Measurements from ENCODE around the gene TAF1B. TPM values are rescaled to one million over a fixed set of nuclear protein-coding genes. Genes with fewer than 3 reads are reported as not detected.
A peak's percentile ranks its signal among the peaks of the same experiment; 100 is the strongest.

Gene TAF1B
- total RNA-seq, 2 experiments from 2014 or later = 23.0 to 25.3 TPM

GRCh38 chr2:9879455-9880194 lies 36.4 kb downstream of the TAF1B start:
- Mint-ChIP-seq H3K4me1 (no peaks in the 10 kb centered on the region), H3K9me3 (no peaks in the 10 kb centered on the region), H3K36me3 (peaks cover 37% of the 10 kb centered on the region), H3K27ac (no peak overlapping the region), H3K4me3 (no peak overlapping the region), H3K27me3 (no peaks in the 10 kb centered on the region)
- no peak for DNase-seq

GRCh38 chr2:9883897-9884296 lies 40.6 kb downstream of the TAF1B start:
- Mint-ChIP-seq H3K4me1 (peaks cover 2% of the 10 kb centered on the region), H3K4me3 (no peak overlapping the region), H3K27ac (no peak overlapping the region), H3K27me3 (no peaks in the 10 kb centered on the region), H3K9me3 (peaks cover 14% of the 10 kb centered on the region), H3K36me3 (peaks cover 62% of the 10 kb centered on the region)
- DNase-seq = no peak

- Mint-ChIP-seq H3K4me3 (no peak overlapping the region), H3K27ac (no peak overlapping the region), H3K4me1 (peaks cover 3% of the 10 kb centered on the region), H3K36me3 (peaks cover 64% of the 10 kb centered on the region), H3K27me3 (no peaks in the 10 kb centered on the region), H3K9me3 (peaks cover 14% of the 10 kb centered on the region)
- no peak for DNase-seq
These were observed 41.2 kb downstream of the TAF1B start for GRCh38 chr2:9884436-9884835.

- H3K27me3 Mint-ChIP-seq = no peaks in the 10 kb centered on the region
- H3K36me3 Mint-ChIP-seq = peaks cover 65% of the 10 kb centered on the region
- H3K9me3 Mint-ChIP-seq = peaks cover 14% of the 10 kb centered on the region
- H3K27ac Mint-ChIP-seq = no peak overlapping the region
- peaks cover 3% of the 10 kb centered on the region for H3K4me1 Mint-ChIP-seq
- H3K4me3 Mint-ChIP-seq = no peak overlapping the region
- no peak for DNase-seq
These were observed 41.9 kb downstream of the TAF1B start for GRCh38 chr2:9885036-9885684.

GRCh38 chr2:9887513-9887912 lies 44.2 kb downstream of the TAF1B start:
- Mint-ChIP-seq H3K27ac (no peak overlapping the region), H3K36me3 (peaks cover 63% of the 10 kb centered on the region), H3K9me3 (peaks cover 14% of the 10 kb centered on the region), H3K27me3 (no peaks in the 10 kb centered on the region), H3K4me1 (peaks cover 3% of the 10 kb centered on the region), H3K4me3 (no peak overlapping the region)
- DNase-seq = no peak

GRCh38 chr2:9889812-9890261 lies 46.6 kb downstream of the TAF1B start:
- peaks cover 48% of the 10 kb centered on the region for H3K36me3 Mint-ChIP-seq
- peaks cover 14% of the 10 kb centered on the region for H3K9me3 Mint-ChIP-seq
- H3K27me3 Mint-ChIP-seq = no peaks in the 10 kb centered on the region
- no peak overlapping the region for H3K4me3 Mint-ChIP-seq
- H3K4me1 Mint-ChIP-seq = peaks cover 3% of the 10 kb centered on the region
- H3K27ac Mint-ChIP-seq = no peak overlapping the region
- no peak for DNase-seq

- Mint-ChIP-seq H3K27me3 (no peaks in the 10 kb centered on the region), H3K4me1 (peaks cover 13% of the 10 kb centered on the region), H3K27ac (no peak overlapping the region), H3K9me3 (peaks cover 12% of the 10 kb centered on the region), H3K36me3 (peaks cover 24% of the 10 kb centered on the region), H3K4me3 (no peak overlapping the region)
- DNase-seq = no peak
These were observed 49.0 kb downstream of the TAF1B start for GRCh38 chr2:9892236-9892635.

- no peak for DNase-seq
- Mint-ChIP-seq H3K4me1 (peaks cover 20% of the 10 kb centered on the region), H3K27ac (no peak overlapping the region), H3K36me3 (no peaks in the 10 kb centered on the region), H3K9me3 (no peaks in the 10 kb centered on the region), H3K27me3 (no peaks in the 10 kb centered on the region), H3K4me3 (no peak overlapping the region)
These were observed 52.7 kb downstream of the TAF1B start for GRCh38 chr2:9895669-9896590.

- Mint-ChIP-seq H3K9me3 (no peaks in the 10 kb centered on the region), H3K4me1 (peaks cover 20% of the 10 kb centered on the region), H3K4me3 (no peak overlapping the region), H3K27ac (no peak overlapping the region), H3K27me3 (no peaks in the 10 kb centered on the region), H3K36me3 (no peaks in the 10 kb centered on the region)
- DNase-seq = peak; percentile 59
These were observed 54.1 kb downstream of the TAF1B start for GRCh38 chr2:9897331-9897737.

GRCh38 chr2:9897846-9898245 lies 54.6 kb downstream of the TAF1B start:
- no peaks in the 10 kb centered on the region for H3K27me3 Mint-ChIP-seq
- peaks cover 20% of the 10 kb centered on the region for H3K4me1 Mint-ChIP-seq
- H3K9me3 Mint-ChIP-seq = no peaks in the 10 kb centered on the region
- no peak overlapping the region for H3K4me3 Mint-ChIP-seq
- H3K27ac Mint-ChIP-seq = no peak overlapping the region
- H3K36me3 Mint-ChIP-seq = no peaks in the 10 kb centered on the region
- no peak for DNase-seq

- no peaks in the 10 kb centered on the region for H3K9me3 Mint-ChIP-seq
- H3K27ac Mint-ChIP-seq = no peak overlapping the region
- H3K4me1 Mint-ChIP-seq = no peaks in the 10 kb centered on the region
- DNase-seq = no peak
- peaks cover 4% of the 10 kb centered on the region for H3K36me3 Mint-ChIP-seq
- no peaks in the 10 kb centered on the region for H3K27me3 Mint-ChIP-seq
- H3K4me3 Mint-ChIP-seq = no peak overlapping the region
These were observed 62.1 kb downstream of the TAF1B start for GRCh38 chr2:9905413-9905812.

GRCh38 chr2:9907402-9907801 lies 64.1 kb downstream of the TAF1B start:
- Mint-ChIP-seq H3K36me3 (peaks cover 4% of the 10 kb centered on the region), H3K4me3 (no peak overlapping the region), H3K4me1 (no peaks in the 10 kb centered on the region)

GRCh38 chr2:9908639-9909038 lies 65.4 kb downstream of the TAF1B start:
- H3K4me3 Mint-ChIP-seq = no peak overlapping the region
- DNase-seq = no peak
- H3K27me3 Mint-ChIP-seq = no peaks in the 10 kb centered on the region
- H3K9me3 Mint-ChIP-seq = no peaks in the 10 kb centered on the region
- H3K4me1 Mint-ChIP-seq = no peaks in the 10 kb centered on the region
- H3K27ac Mint-ChIP-seq = no peak overlapping the region
- H3K36me3 Mint-ChIP-seq = peaks cover 8% of the 10 kb centered on the region

More at GRCh38 chr2:9907402-9907801, 64.1 kb downstream of the TAF1B start:
- no peak overlapping the region for H3K27ac Mint-ChIP-seq
- no peak for DNase-seq
- no peaks in the 10 kb centered on the region for H3K27me3 Mint-ChIP-seq
- no peaks in the 10 kb centered on the region for H3K9me3 Mint-ChIP-seq

GRCh38 chr2:9909106-9909505 lies 65.8 kb downstream of the TAF1B start:
- no peaks in the 10 kb centered on the region for H3K9me3 Mint-ChIP-seq
- H3K36me3 Mint-ChIP-seq = peaks cover 8% of the 10 kb centered on the region
- H3K4me1 Mint-ChIP-seq = peaks cover under 1% of the 10 kb centered on the region
- DNase-seq = no peak
- H3K27me3 Mint-ChIP-seq = no peaks in the 10 kb centered on the region
- no peak overlapping the region for H3K4me3 Mint-ChIP-seq
- no peak overlapping the region for H3K27ac Mint-ChIP-seq

GRCh38 chr2:9910699-9911098 lies 67.4 kb downstream of the TAF1B start:
- Mint-ChIP-seq H3K9me3 (no peaks in the 10 kb centered on the region), H3K4me3 (no peak overlapping the region), H3K27ac (no peak overlapping the region), H3K27me3 (no peaks in the 10 kb centered on the region), H3K36me3 (peaks cover 12% of the 10 kb centered on the region), H3K4me1 (peaks cover 8% of the 10 kb centered on the region)
- no peak for DNase-seq
